NB4 (cell line): ENCODE measurements around the gene PYGM.

ENCODE experiments used
- MYC ChIP-seq: IDR thresholded peaks from 2 replicates; pipeline ENCODE4 v1.6.1; 2011; ENCODE audit warnings: low read depth, low read length
- POLR2A ChIP-seq: IDR thresholded peaks from 2 replicates; pipeline ENCODE4 v1.6.1; 2011; ENCODE audit warnings: mild to moderate bottlenecking; ENCODE audit not compliant: insufficient read length; ENCODE audit errors: extremely low read depth
- TF ChIP-seq, protein P1 (sequence below): IDR thresholded peaks from one replicate; pipeline ENCODE4 v1.5.1; 2012; ENCODE audit warnings: low read depth, low read length
- TF ChIP-seq, protein P2 (sequence below): IDR thresholded peaks from 2 replicates; pipeline ENCODE4 v1.6.1; 2011; ENCODE audit warnings: low read depth, low read length

DNA sequence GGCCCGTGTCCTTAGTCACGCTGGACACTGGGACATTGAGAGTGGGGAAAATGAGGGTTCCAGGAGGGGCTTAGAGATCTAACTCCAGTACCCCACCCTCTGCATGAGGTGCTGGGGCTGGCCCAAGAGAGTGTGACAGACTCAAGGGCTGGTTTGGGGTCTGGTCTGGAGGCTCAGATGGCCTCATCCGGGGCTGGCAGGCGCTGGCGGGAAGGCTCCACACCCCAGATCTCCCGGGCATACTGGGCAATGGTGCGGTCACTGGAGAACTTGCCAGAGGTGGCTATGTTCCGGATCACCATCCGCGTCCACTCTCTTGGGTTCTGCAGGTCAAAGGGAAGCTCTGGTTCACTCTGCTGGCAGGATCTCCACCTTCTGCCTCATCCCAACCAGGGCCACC lies 13.3 kb downstream of the PYGM start:
- TF ChIP-seq, protein P1, sequence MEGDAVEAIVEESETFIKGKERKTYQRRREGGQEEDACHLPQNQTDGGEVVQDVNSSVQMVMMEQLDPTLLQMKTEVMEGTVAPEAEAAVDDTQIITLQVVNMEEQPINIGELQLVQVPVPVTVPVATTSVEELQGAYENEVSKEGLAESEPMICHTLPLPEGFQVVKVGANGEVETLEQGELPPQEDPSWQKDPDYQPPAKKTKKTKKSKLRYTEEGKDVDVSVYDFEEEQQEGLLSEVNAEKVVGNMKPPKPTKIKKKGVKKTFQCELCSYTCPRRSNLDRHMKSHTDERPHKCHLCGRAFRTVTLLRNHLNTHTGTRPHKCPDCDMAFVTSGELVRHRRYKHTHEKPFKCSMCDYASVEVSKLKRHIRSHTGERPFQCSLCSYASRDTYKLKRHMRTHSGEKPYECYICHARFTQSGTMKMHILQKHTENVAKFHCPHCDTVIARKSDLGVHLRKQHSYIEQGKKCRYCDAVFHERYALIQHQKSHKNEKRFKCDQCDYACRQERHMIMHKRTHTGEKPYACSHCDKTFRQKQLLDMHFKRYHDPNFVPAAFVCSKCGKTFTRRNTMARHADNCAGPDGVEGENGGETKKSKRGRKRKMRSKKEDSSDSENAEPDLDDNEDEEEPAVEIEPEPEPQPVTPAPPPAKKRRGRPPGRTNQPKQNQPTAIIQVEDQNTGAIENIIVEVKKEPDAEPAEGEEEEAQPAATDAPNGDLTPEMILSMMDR = no peak
- TF ChIP-seq MYC = no peak
- TF ChIP-seq POLR2A = no peak
- TF ChIP-seq, protein P2, sequence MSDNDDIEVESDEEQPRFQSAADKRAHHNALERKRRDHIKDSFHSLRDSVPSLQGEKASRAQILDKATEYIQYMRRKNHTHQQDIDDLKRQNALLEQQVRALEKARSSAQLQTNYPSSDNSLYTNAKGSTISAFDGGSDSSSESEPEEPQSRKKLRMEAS = no peak
